DND-41 (cell line): Measurements from ENCODE around the gene TCEA2.

Experiments used
- EZH2 ChIP-seq: IDR thresholded peaks from 3 replicates; pipeline ENCODE4 v1.6.1; 2012; ENCODE audit warnings: borderline replicate concordance, low read depth, mild to moderate bottlenecking, moderate library complexity, low read length, inconsistent platforms; ENCODE audit not compliant: severe bottlenecking
- TF ChIP-seq, protein P1 (sequence below): IDR thresholded peaks from 2 replicates; pipeline ENCODE4 v1.5.1; 2012; ENCODE audit warnings: borderline replicate concordance, low read length, moderate library complexity, mild to moderate bottlenecking; ENCODE audit not compliant: poor library complexity, severe bottlenecking; ENCODE audit errors: extremely low read depth

- TF ChIP-seq, protein P1, sequence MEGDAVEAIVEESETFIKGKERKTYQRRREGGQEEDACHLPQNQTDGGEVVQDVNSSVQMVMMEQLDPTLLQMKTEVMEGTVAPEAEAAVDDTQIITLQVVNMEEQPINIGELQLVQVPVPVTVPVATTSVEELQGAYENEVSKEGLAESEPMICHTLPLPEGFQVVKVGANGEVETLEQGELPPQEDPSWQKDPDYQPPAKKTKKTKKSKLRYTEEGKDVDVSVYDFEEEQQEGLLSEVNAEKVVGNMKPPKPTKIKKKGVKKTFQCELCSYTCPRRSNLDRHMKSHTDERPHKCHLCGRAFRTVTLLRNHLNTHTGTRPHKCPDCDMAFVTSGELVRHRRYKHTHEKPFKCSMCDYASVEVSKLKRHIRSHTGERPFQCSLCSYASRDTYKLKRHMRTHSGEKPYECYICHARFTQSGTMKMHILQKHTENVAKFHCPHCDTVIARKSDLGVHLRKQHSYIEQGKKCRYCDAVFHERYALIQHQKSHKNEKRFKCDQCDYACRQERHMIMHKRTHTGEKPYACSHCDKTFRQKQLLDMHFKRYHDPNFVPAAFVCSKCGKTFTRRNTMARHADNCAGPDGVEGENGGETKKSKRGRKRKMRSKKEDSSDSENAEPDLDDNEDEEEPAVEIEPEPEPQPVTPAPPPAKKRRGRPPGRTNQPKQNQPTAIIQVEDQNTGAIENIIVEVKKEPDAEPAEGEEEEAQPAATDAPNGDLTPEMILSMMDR, result no peak
- TF ChIP-seq EZH2, result no peak
These were observed 47.5 kb downstream of the TCEA2 start for GRCh38 chr20:64110411-64111068.
